Measurements from ENCODE around the gene IL24.
A peak's percentile ranks its signal among the peaks of the same experiment; 100 is the strongest.

IL24 gene

GRCh38 chr1:206926286-206926685 is 29.0 kb downstream of the IL24 start:
- DNase-seq: no peak

DNA sequence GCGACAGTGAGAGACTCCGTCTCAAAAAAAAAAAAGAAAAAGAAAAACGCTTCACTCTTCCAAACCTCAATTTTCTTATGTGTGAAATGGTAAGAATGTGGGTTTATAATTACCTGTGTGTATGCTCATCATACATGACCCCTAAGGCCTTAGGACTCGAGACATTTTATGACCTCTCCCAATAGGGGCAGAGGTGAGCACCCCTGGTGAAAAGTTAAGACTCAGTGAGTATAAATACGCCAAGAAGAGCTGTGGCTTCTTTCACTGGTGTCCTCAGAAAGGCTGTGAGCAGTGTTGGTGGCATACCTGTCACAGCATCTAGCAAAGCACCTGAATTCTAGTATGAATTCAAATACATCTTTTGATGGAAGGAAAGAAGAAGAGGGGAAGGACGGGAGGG is 32.3 kb downstream of the IL24 start:
- DNase-seq: no peak

GRCh38 chr1:206930210-206930798 is 33.1 kb downstream of the IL24 start:
- no peak for DNase-seq

GRCh38 chr1:206931709-206932108 is 34.5 kb downstream of the IL24 start:
- DNase-seq: no peak

- DNase-seq: no peak
These were observed 34.9 kb downstream of the IL24 start for GRCh38 chr1:206932177-206932576.

- DNase-seq: peak in 1 of 2 experiments; percentile 30
These were observed 36.2 kb downstream of the IL24 start for GRCh38 chr1:206933333-206933945.

GRCh38 chr1:206935491-206936067 is 38.3 kb downstream of the IL24 start:
- DNase-seq: peak in 1 of 2 experiments; percentile 30

DNA sequence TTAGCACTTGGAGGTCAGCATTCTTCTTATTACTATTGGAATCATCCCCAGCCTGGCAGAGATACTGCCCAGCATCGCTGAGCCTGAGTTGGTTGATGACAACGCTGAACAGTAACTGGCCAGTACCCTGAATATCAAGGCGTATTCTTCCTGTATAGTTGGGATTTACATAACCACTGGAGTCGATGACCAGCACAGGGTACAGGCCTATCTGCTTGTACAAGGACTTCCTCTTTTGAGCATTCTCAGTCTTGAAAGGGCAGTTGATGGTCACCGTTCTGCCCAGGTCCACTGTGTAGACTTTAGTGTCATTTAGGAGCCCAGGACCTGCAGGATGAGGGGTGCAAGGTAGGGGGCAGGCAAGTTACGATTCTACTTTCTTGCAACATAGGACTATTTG is 40.2 kb downstream of the IL24 start:
- no peak for DNase-seq

GRCh38 chr1:206939131-206939530 is 41.9 kb downstream of the IL24 start:
- DNase-seq: no peak

GRCh38 chr1:206939841-206940587 is 42.8 kb downstream of the IL24 start:
- DNase-seq: no peak

DNA sequence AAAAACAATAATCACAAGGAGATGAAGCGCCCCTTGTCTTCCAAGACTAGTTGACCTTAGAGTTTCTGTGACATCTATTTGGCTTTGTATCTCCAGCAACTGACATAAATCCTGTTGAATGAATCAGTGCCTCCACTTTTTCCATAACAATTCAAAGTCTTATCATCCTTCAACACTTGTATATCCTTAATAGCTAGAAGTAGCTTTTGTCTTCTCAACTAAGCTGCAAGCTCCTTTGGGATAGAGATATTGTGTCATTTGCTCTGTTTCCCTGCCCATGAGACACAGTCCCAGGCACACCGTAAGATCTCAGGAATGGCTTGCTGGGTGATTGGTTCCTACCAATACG is 43.3 kb downstream of the IL24 start:
- no peak for DNase-seq

DNA sequence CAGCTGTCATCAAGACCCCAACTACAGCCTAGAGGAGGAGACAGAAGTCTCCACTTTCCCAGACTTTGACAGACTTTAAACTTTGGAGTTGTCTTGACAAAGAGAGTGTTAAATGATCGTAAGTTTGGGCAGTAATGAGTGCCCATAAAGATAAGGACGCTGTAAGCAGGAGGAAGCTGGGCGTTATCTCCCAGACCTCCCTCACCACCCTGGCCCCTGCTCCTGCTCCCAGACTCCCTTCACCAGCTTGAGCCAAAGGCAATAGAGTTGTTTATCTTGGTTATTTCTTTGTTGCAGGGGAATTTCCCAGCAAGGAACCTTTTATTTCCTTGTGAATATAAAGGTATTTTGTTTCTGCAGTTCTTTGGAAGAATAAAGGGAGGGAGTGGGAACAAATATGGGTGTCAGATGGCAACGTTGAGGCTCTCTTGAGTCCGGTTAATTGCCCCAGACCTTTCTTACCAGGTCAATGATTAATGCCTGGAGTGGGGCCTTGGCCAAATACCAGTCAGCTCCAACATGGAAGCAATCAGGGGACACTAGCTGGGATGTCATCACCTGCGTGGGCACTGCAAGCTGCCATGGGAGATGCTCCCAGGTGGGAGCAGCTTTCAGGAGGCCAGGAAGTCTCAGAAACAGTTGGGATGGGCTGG is 44.6 kb downstream of the IL24 start:
- no peak for DNase-seq

GRCh38 chr1:206944703-206945102 is 47.5 kb downstream of the IL24 start:
- DNase-seq: no peak

- DNase-seq: no peak
These were observed 48.5 kb downstream of the IL24 start for GRCh38 chr1:206945779-206946178.

DNA sequence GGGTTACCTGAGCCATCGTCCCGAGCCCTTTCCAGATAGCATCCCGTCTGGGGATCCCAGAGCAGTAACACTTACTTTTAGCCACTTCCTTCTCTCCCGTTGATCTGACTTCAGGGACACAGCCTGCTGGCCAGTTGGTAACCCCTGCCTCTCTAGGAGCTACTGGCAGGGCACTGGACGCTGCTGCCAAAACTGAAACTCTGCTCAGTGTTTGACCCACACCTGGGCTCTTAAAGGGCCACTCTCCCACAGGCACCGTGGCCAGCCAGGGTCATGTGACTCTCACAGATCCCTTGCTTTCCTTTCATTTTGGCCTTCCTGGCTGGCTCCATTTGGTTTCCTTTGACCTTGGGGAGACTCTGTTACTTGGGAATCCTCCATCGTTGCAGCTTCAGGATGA is 49.0 kb downstream of the IL24 start, which contains the start of gene PIGR:
Gene PIGR, minus strand, starts transcription at position 206 of the 400 bp plus-strand sequence. CDS start 5,935 bp downstream, outside the sequence.
- no peak for DNase-seq

- DNase-seq: no peak
These were observed 50.0 kb downstream of the IL24 start for GRCh38 chr1:206947255-206947654.

DNA sequence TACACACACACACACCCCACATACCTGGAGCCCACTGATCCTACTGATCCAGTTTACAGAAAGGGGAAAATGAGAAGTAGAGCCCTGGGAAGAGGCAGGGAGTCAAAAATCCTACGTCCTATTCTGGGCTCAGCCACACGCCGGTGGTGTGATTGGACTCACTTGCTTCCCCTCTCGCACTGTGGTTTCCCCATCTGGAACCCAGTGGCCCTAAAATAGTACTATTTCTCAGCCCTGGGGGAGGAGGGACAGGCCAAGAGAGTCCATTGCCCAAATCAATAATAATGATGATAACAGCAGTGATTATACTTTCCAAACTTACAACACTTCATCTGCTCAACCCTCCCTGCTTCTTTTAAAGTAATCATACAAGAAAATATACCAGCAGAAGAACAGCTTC is 52.0 kb downstream of the IL24 start:
- DNase-seq: no peak

DNA sequence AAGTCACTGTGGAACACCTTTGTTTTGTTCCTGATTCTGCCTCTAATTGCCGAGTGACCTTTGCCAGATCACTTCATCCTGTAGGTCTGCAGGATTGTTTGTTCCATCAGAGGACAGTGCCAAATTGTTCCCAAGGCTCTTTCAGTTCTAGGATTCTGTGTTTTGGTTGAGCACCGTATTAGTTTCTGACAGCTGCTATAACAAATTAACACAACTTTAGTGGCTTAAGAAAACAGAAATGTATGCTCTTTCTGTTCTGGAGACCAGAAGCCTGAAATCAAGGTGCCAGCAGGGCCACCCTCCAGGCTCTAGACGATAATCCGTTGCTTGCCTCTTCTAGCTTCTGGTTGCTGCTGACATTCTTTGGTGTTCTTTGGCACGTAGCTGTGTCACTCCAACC is 52.4 kb downstream of the IL24 start:
- DNase-seq: no peak

DNA sequence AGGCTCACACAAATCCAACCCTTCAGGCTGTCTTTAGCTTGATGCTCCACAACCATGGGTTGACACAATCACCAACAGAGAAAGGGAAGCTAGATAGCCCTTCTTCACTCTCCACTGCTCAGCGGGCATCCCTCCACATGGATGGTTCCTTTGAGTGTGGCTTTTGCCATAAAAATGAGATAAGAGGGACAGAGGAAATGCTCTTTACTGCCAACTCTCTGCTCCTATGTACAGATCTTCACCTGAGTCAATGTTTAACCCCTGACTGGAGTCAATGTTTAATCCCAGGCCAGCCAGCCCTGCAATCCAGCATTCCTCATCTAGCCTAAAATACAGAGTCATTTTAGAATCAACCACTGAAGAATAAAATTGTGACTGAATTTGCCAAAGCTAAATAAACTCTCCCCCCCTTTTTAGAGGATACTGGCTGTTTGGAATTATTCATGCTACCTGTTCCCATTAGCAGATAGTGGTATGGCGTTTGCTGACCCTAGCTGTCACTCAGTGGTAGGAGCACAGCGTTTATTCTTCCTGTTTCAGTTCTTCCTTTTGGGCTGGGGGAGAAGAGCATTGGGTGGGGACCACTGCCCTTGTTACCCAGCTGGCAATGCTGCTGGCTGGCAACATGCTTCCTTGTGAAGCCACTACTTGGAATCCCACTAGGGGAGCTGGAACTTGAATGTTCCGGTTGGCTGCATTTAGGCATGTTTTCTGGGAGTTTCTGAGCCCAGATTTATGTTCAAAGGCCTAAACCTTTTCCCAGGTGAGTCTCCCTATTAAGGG is 54.3 kb downstream of the IL24 start:
- DNase-seq: no peak

GRCh38 chr1:206952171-206952570 is 54.9 kb downstream of the IL24 start:
- DNase-seq: no peak

GRCh38 chr1:206953126-206953525 is 55.9 kb downstream of the IL24 start:
- no peak for DNase-seq

DNA sequence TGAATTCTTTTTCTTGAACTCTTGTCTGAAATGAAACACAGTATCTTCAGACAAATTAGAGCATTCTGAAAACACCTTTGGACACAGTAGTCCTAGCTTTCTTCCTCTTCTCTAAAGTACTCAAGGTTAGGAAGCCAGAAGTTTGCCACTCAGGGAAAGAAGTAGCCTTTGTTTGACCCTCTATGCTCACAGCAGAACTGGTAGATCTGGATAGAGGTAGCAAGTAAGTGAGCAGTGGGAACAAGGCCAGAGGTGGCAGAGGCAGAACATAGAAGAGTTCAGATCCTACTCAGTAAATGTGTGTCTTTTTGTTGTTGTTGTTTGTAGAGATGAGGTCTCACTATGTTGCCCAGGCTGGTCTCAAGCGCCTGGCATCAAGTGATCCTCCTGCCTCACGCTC is 56.4 kb downstream of the IL24 start:
- no peak for DNase-seq

Data from NCI-H526 (cell line).